CD4-positive, alpha-beta T cell (primary cell): Measurements from ENCODE around the gene RRAS. TPM values are rescaled to one million over a fixed set of nuclear protein-coding genes. Genes with fewer than 3 reads are reported as not detected.

Experiments used
- ATAC-seq: fragments of 200-7000 bp; cut with Tn5 transposase; one replicate; pipeline ENCODE4 v1.10.0; 2022; ENCODE audit warnings: mild to moderate bottlenecking; ENCODE audit not compliant: poor library complexity
- CTCF ChIA-PET: fragments of 350-600 bp; sonication (Branson Sonifier 250); formaldehyde crosslinking; loops from one replicate; lab custom pipeline; 2021; ENCODE audit warnings: antibody characterized with exemption, inconsistent platforms; lab: Charles Lee
- POLR2A ChIA-PET: fragments of 350-600 bp; sonication (Branson Sonifier 250); formaldehyde crosslinking; loops from one replicate; lab custom pipeline; 2021; ENCODE audit warnings: antibody characterized with exemption, inconsistent platforms; lab: Charles Lee
- DNase-seq, 14 experiments: peaks; one replicate each; pipeline ENCODE4 v3.0.0-alpha.2; 2013 to 2020; ENCODE audit warnings: mixed read lengths in 2 of 14
- H3K27ac ChIP-seq, 2 donors: one replicate each; pipeline versions ENCODE4 v1.5.1 to v1.7.0; 2013; ENCODE audit warnings: low read length in 2 of 2, low read depth in 1 of 2, mild to moderate bottlenecking in 1 of 2
- H3K27me3 ChIP-seq, 2 experiments: 1 replicate in 1 of 2; 2 replicates in 1 of 2; pipeline versions ENCODE4 v1.6.1 to v1.7.0; 2013; ENCODE audit warnings: low read length in 2 of 2, control low read depth in 1 of 2, mild to moderate bottlenecking in 1 of 2, moderate library complexity in 1 of 2; ENCODE audit not compliant: insufficient read depth in 2 of 2, control insufficient read depth in 1 of 2
- H3K36me3 ChIP-seq: one replicate; pipeline ENCODE4 v1.6.1; 2013; ENCODE audit warnings: low read length, control low read depth; ENCODE audit not compliant: insufficient read depth
- H3K4me1 ChIP-seq: one replicate; pipeline ENCODE4 v1.6.1; 2013; ENCODE audit warnings: low read length, control low read depth; ENCODE audit not compliant: insufficient read depth
- H3K4me3 ChIP-seq: one replicate; pipeline ENCODE4 v1.5.1; 2013; ENCODE audit warnings: mild to moderate bottlenecking, low read length, moderate library complexity
- H3K9me3 ChIP-seq, 2 experiments: 1 replicate in 1 of 2; 2 replicates in 1 of 2; pipeline versions ENCODE4 v1.6.1 to v1.7.0; 2013; ENCODE audit warnings: low read length in 2 of 2, mild to moderate bottlenecking in 2 of 2, control low read depth in 1 of 2, moderate library complexity in 1 of 2; ENCODE audit not compliant: control insufficient read depth in 1 of 2, insufficient read depth in 1 of 2
- H3K27ac Mint-ChIP-seq: one replicate; pipeline ENCODE4 v1.8.0; 2020; ENCODE audit warnings: mixed read lengths
- H3K27me3 Mint-ChIP-seq: one replicate; pipeline ENCODE4 v1.8.0; 2021; ENCODE audit warnings: mixed read lengths
- H3K36me3 Mint-ChIP-seq: one replicate; pipeline ENCODE4 v1.8.0; 2021; ENCODE audit warnings: low read depth, mixed read lengths
- H3K4me1 Mint-ChIP-seq: one replicate; pipeline ENCODE4 v1.8.0; 2021; ENCODE audit warnings: low read depth, mixed read lengths
- H3K4me3 Mint-ChIP-seq: one replicate; pipeline ENCODE4 v1.8.0; 2020; ENCODE audit warnings: mild to moderate bottlenecking, mixed read lengths
- H3K9me3 Mint-ChIP-seq: one replicate; pipeline ENCODE4 v1.8.0; 2020; ENCODE audit warnings: mixed read lengths
- intact Hi-C, 2 experiments: fragments of 100-400 bp; cut with DNase I in 1 of 2; cut with micrococcal nuclease in 1 of 2; formaldehyde crosslinking; loops; one replicate each; pipeline versions ENCODE4 v1.15.1 to v1.9.0; 2023 to 2025; cut with DNase I, micrococcal nuclease
- total RNA-seq, 174 experiments: library from RNA in 2 of 174; stranded (reverse) in 2 of 174; gene quantifications; one replicate each; pipeline ENCODE4 v1.2.3 and lab custom pipeline; 2021 to 2026
- TF ChIP-seq, protein P1 (sequence below): fragments of 200-600 bp; IDR thresholded peaks from one replicate; pipeline ENCODE4 v1.8.0; 2022; ENCODE audit warnings: antibody characterized with exemption, mild to moderate bottlenecking

RRAS gene
- total RNA-seq, 2 experiments from 2014 or later, result 4.2 to 4.7 TPM

DNA sequence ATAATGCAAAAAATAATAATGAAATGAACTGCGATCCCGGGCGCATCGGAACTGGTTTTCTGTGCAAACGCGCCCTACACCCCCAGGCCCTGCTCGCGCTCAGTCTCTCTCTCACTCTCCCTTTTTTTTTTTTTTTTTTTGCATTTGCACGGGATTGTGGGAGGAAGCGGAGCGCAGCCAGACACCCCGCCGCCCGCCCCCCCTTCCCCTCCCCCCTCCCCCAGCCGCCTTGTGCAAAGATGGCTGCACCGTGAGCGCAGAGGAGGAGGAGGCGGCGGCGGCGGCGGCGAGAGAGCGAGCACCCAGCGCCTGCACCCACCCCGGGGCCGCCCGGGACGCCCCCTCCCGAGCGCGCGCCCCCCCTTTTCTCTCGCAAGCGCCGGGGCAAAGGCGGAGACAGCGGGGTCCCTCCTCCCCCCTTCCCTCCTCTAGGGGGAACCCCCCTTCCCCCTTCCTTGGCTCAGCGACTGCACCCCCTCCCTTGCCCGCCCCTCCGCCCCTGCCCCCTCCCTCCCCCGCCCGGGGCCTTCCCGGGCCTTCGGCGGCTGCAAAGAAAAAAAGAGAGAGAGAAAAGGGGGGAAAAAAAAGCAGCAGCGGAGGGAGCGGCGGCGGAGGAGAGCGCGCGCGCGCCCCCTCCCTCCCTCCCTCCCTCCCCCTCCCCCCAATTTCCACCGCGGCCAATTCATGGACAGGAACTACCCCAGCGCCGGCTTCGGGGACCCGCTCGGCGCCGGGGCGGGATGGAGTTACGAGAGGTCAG is 48.8 kb downstream of the RRAS start, which contains the start of gene PRR12:
Gene PRR12, plus strand, starts transcription at position 212 of the 760 bp plus-strand sequence. Its CDS starts 473 bp downstream, at position 685.
- H3K27me3 Mint-ChIP-seq, result no peaks in the 10 kb centered on the region
- H3K27ac Mint-ChIP-seq, result peak within 1 kb of the TSS; percentile 82
- DNase-seq (peak; percentile 53 to 90 (median 70)), ATAC-seq (peak; percentile 15)
- Histone ChIP-seq H3K27me3 (no peaks in the 10 kb centered on the region), H3K9me3 (no peaks in the 10 kb centered on the region), H3K4me3 (peak within 1 kb of the TSS; percentile 96), H3K4me1 (peaks cover 49% of the 10 kb centered on the region), H3K27ac (peak within 1 kb of the TSS; percentile 77 to 91), H3K36me3 (peaks cover 26% of the 10 kb centered on the region)
- H3K9me3 Mint-ChIP-seq, result no peaks in the 10 kb centered on the region
- peaks cover 43% of the 10 kb centered on the region for H3K36me3 Mint-ChIP-seq
- POLR2A ChIA-PET, result interaction anchor here (0.6 to 6.2 kb wide), 26 partner anchors 11 to 440 kb away, joined by 3 to 86 read pairs (median 5); partner anchors contain the start of genes AP2A1, BCL2L12, CD37 and FLT3LG
- CTCF ChIA-PET, result interaction anchor here (1.1 to 1.7 kb wide), 4 partner anchors 11 to 90 kb away, joined by 3 to 5 read pairs (median 3); partner anchors contain the start of gene NOSIP
- peak within 1 kb of the TSS; percentile 96 for H3K4me3 Mint-ChIP-seq
- H3K4me1 Mint-ChIP-seq, result peaks cover 41% of the 10 kb centered on the region
- intact Hi-C loops, result loop anchor here (1.0 to 2.0 kb wide), 4 partner anchors 11 to 85 kb away; partner anchors contain the start of genes BCL2L12 (in 1 of the 2), IRF3 (in 1 of the 2), NOSIP (in 1 of the 2) and SCAF1 (in 1 of the 2)
- TF ChIP-seq, protein P1, sequence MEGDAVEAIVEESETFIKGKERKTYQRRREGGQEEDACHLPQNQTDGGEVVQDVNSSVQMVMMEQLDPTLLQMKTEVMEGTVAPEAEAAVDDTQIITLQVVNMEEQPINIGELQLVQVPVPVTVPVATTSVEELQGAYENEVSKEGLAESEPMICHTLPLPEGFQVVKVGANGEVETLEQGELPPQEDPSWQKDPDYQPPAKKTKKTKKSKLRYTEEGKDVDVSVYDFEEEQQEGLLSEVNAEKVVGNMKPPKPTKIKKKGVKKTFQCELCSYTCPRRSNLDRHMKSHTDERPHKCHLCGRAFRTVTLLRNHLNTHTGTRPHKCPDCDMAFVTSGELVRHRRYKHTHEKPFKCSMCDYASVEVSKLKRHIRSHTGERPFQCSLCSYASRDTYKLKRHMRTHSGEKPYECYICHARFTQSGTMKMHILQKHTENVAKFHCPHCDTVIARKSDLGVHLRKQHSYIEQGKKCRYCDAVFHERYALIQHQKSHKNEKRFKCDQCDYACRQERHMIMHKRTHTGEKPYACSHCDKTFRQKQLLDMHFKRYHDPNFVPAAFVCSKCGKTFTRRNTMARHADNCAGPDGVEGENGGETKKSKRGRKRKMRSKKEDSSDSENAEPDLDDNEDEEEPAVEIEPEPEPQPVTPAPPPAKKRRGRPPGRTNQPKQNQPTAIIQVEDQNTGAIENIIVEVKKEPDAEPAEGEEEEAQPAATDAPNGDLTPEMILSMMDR, result peak; percentile 2

DNA sequence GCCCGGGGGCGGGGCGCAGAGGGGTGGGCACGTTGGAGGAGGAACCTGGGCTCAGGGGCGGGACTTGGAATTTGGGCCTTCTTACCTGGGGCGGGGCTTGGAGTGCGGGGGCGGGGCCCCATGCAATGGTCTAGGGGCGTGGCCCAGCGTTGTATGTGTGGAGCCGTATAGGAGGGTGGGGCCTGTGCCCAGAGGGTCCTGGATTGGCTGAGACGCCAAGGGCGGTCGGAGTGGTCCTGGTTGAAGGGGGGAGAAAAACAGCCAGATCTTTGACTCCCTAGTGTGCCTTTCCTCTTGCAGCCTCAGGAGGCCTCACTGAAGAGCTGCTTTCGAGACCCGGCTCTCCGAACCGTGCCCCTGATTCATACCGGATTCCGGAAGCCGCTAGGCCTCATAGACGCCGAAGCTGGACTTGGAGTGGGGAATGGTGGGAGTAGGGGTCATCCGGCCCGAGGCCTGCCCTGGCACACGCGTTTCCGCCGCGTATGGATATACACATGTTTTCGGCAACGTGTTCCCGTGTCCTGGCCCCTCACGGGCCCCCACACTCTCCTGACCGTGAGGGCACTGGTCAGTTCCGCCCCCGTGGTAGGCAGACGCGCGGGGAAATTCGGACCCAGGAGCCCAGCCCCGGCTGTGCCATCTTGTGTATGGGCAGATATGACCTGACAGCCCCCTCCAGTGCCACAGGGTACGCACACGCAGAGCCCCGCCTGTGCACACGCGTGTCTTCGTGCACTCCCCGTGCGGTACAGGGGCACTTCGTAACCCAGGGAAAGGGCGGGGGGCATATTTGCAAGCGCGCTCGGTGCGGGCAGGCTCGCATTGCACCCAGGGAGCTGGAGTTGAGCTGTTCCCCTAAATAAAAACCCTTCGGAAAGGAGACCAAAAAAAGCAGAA is 49.6 kb downstream of the RRAS start:
- POLR2A ChIA-PET, result interaction anchor here (0.5 to 6.2 kb wide), 34 partner anchors 8 to 475 kb away, joined by 3 to 86 read pairs (median 4); partner anchors contain the start of genes AKT1S1, AP2A1, BCL2L12 and CD37
- ATAC-seq, result peak; percentile 70
- Mint-ChIP-seq H3K27ac (peak overlapping the region; percentile 82), H3K36me3 (peaks cover 43% of the 10 kb centered on the region), H3K9me3 (no peaks in the 10 kb centered on the region), H3K4me1 (peaks cover 41% of the 10 kb centered on the region), H3K27me3 (no peaks in the 10 kb centered on the region), H3K4me3 (peak overlapping the region; percentile 82)
- intact Hi-C loops, result loop anchor here (1.0 to 2.0 kb wide), 2 partner anchors 52 to 74 kb away; partner anchors contain the start of genes BCL2L12 (in 1 of the 2), IRF3 (in 1 of the 2) and SCAF1 (in 1 of the 2)
- CTCF ChIA-PET, result interaction anchor here (0.9 to 1.7 kb wide), 4 partner anchors 10 to 90 kb away, joined by 3 to 5 read pairs (median 4); partner anchors contain the start of gene NOSIP
- DNase-seq, result peak; percentile 87 to 99 (median 94)
- Histone ChIP-seq H3K27me3 (no peaks in the 10 kb centered on the region), H3K27ac (peak overlapping the region; percentile 77 to 91), H3K4me1 (peaks cover 49% of the 10 kb centered on the region), H3K36me3 (peaks cover 18% of the 10 kb centered on the region), H3K4me3 (peak overlapping the region; percentile 96), H3K9me3 (no peaks in the 10 kb centered on the region)
- TF ChIP-seq, protein P1, result no peak
